A549 (cell line): ENCODE data around the gene RPP25L. TPM values are rescaled to one million over a fixed set of nuclear protein-coding genes. Genes with fewer than 3 reads are reported as not detected.

Experiments used
- BHLHE40 ChIP-seq: IDR thresholded peaks from 2 replicates; pipeline ENCODE4 v1.6.1; 2012; ENCODE audit warnings: low read depth, low read length, inconsistent platforms
- CBX8 ChIP-seq: fragments of 200-600 bp; sonication (generic); IDR thresholded peaks from 2 replicates; pipeline ENCODE4 v1.6.1; 2016
- CEBPB ChIP-seq, 2 experiments: fragments of >200 bp in 1 of 2; sonication (Bioruptor Twin) in 1 of 2; formaldehyde crosslinking in 1 of 2; IDR thresholded peaks; 2 replicates each; pipeline ENCODE4 v1.6.1; 2012 to 2016
- CHD2 ChIP-seq: fragments of 150-350 bp; IDR thresholded peaks from 2 replicates; pipeline ENCODE4 v1.6.1; 2014; ENCODE audit warnings: low read length; ENCODE audit not compliant: partially characterized antibody
- CHD4 ChIP-seq: fragments of 200-600 bp; sonication (generic); IDR thresholded peaks from 2 replicates; pipeline ENCODE4 v1.6.1; 2016; ENCODE audit warnings: antibody characterized with exemption, mild to moderate bottlenecking, borderline replicate concordance
- EHMT2 ChIP-seq: fragments of 200-600 bp; sonication (generic); IDR thresholded peaks from 2 replicates; pipeline ENCODE4 v1.6.1; 2016; ENCODE audit warnings: antibody characterized with exemption, low read depth, mild to moderate bottlenecking, moderate library complexity
- EP300 ChIP-seq, 2 experiments: fragments of >200 bp; sonication (Bioruptor Twin); formaldehyde crosslinking; IDR thresholded peaks; 2 replicates in 1 of 2; 3 replicates in 1 of 2; pipeline ENCODE4 v1.6.1; 2016 to 2017
- FOSB ChIP-seq: fragments of 250-450 bp; sonication (Bioruptor Pico); IDR thresholded peaks from 2 replicates; pipeline ENCODE4 v1.5.0; 2020; ENCODE audit warnings: mild to moderate bottlenecking, moderate library complexity
- HDAC2 ChIP-seq: fragments of 200-600 bp; sonication (generic); IDR thresholded peaks from 2 replicates; pipeline ENCODE4 v1.6.1; 2016
- HEYL ChIP-seq: fragments of 250-450 bp; sonication (Bioruptor Pico); IDR thresholded peaks from 2 replicates; pipeline ENCODE4 v1.8.0; 2021; ENCODE audit warnings: mild to moderate bottlenecking, moderate library complexity
- HOXB5 ChIP-seq: fragments of 250-450 bp; sonication (Bioruptor Pico); IDR thresholded peaks from 2 replicates; pipeline ENCODE4 v1.5.0; 2020; ENCODE audit warnings: mild to moderate bottlenecking, moderate library complexity
- JUN ChIP-seq, 2 experiments: fragments of >200 bp; sonication (Bioruptor Twin); formaldehyde crosslinking; IDR thresholded peaks; 2 replicates in 1 of 2; 3 replicates in 1 of 2; pipeline ENCODE4 v1.6.1; 2016 to 2017
- KDM1A ChIP-seq: fragments of 200-600 bp; sonication (generic); IDR thresholded peaks from 2 replicates; pipeline ENCODE4 v1.6.1; 2016; ENCODE audit warnings: low read depth, mild to moderate bottlenecking
- KDM5A ChIP-seq: fragments of 200-600 bp; sonication (generic); IDR thresholded peaks from 2 replicates; pipeline ENCODE4 v1.6.1; 2016; ENCODE audit warnings: antibody characterized with exemption, mild to moderate bottlenecking
- MAFK ChIP-seq: fragments of 450-650 bp; IDR thresholded peaks from 2 replicates; pipeline ENCODE4 v1.6.1; 2014; ENCODE audit not compliant: partially characterized antibody
- MAZ ChIP-seq: fragments of 150-350 bp; IDR thresholded peaks from 2 replicates; pipeline ENCODE4 v1.6.1; 2014; ENCODE audit warnings: antibody characterized with exemption, low read depth, low read length, borderline replicate concordance
- MYC ChIP-seq: IDR thresholded peaks from 2 replicates; pipeline ENCODE4 v1.6.1; 2012; ENCODE audit warnings: mild to moderate bottlenecking, inconsistent platforms, low read length, improper control_type of control experiment, borderline replicate concordance
- NFE2L2 ChIP-seq: fragments of 150-350 bp; conservative IDR thresholded peaks from 2 replicates; pipeline ENCODE4 v1.6.1; 2014; ENCODE audit warnings: low read length
- NPAS2 ChIP-seq: fragments of 250-450 bp; sonication (Bioruptor Pico); IDR thresholded peaks from 2 replicates; pipeline ENCODE4 v1.8.0; 2022; ENCODE audit warnings: mild to moderate bottlenecking, moderate library complexity, borderline replicate concordance
- NR3C1 ChIP-seq: fragments of >200 bp; sonication (Bioruptor Twin); formaldehyde crosslinking; IDR thresholded peaks from 3 replicates; pipeline ENCODE4 v1.6.1; 2017
- POLR2A ChIP-seq: IDR thresholded peaks from 2 replicates; pipeline ENCODE4 v1.6.1; 2012; ENCODE audit warnings: mild to moderate bottlenecking, low read length
- POLR2AphosphoS2 ChIP-seq: conservative IDR thresholded peaks from 2 replicates; pipeline ENCODE4 v1.6.1; 2012; ENCODE audit warnings: low read length, improper control_type of control experiment, inconsistent platforms
- RARB ChIP-seq: fragments of 250-450 bp; sonication (Bioruptor Pico); IDR thresholded peaks from 2 replicates; pipeline ENCODE4 v1.8.0; 2021; ENCODE audit warnings: mild to moderate bottlenecking, moderate library complexity
- RCOR1 ChIP-seq: fragments of 150-350 bp; IDR thresholded peaks from 2 replicates; pipeline ENCODE4 v1.6.1; 2014; ENCODE audit warnings: antibody characterized with exemption, low read length, low read depth
- RFX5 ChIP-seq: fragments of 450-650 bp; IDR thresholded peaks from 2 replicates; pipeline ENCODE4 v1.7.1; 2014; ENCODE audit warnings: antibody characterized with exemption, mild to moderate bottlenecking, moderate library complexity
- SMC3 ChIP-seq: fragments of >200 bp; sonication (Bioruptor Twin); formaldehyde crosslinking; IDR thresholded peaks from 3 replicates; pipeline ENCODE4 v1.6.1; 2018; ENCODE audit warnings: inconsistent platforms
- SREBF2 ChIP-seq: fragments of 450-650 bp; IDR thresholded peaks from 2 replicates; pipeline ENCODE4 v1.6.1; 2014; ENCODE audit warnings: mild to moderate bottlenecking, moderate library complexity
- TFCP2L1 ChIP-seq: fragments of 250-450 bp; sonication (Bioruptor Pico); IDR thresholded peaks from 2 replicates; pipeline ENCODE4 v1.5.0; 2021; ENCODE audit warnings: mild to moderate bottlenecking
- ZFP36 ChIP-seq: fragments of 450-650 bp; IDR thresholded peaks from 2 replicates; pipeline ENCODE4 v1.6.1; 2014; ENCODE audit warnings: borderline replicate concordance; ENCODE audit not compliant: partially characterized antibody
- ZNF302 ChIP-seq: fragments of 250-450 bp; sonication (Bioruptor Pico); IDR thresholded peaks from 2 replicates; pipeline ENCODE4 v1.9.0; 2021; ENCODE audit warnings: inconsistent platforms, mild to moderate bottlenecking, moderate library complexity
- ZSCAN20 ChIP-seq: fragments of 250-450 bp; sonication (Bioruptor Pico); IDR thresholded peaks from 2 replicates; pipeline ENCODE4 v1.8.0; 2022; ENCODE audit warnings: mild to moderate bottlenecking, moderate library complexity
- polyA plus RNA-seq, 4 experiments: library from polyadenylated mRNA; depleted of rRNA in 3 of 4; stranded (reverse); fragments of >200 nt; fragmentation: RNase III in 1 of 4; extraction: RNeasy Plus Mini Kit Qiagen cat#74134 plus additional on column Dnase treatment in 1 of 4; gene quantifications; 2 replicates in 3 of 4; 3 replicates in 1 of 4; pipeline ENCODE4 v1.2.3, GENCODE V29; 2011 to 2017
- TF ChIP-seq, protein P1 (sequence below): fragments of 200-600 bp; sonication (generic); IDR thresholded peaks from 2 replicates; pipeline ENCODE4 v1.6.1; 2016; ENCODE audit warnings: antibody characterized with exemption, mild to moderate bottlenecking, moderate library complexity
- TF ChIP-seq, protein P2 (sequence below): IDR thresholded peaks from 2 replicates; pipeline ENCODE4 v1.6.1; 2012; ENCODE audit warnings: low read depth, borderline replicate concordance
- TF ChIP-seq, protein P3 (sequence below): fragments of 250-450 bp; sonication (Bioruptor Pico); IDR thresholded peaks from 2 replicates; pipeline ENCODE4 v1.5.0; 2021; ENCODE audit warnings: mild to moderate bottlenecking, moderate library complexity, borderline replicate concordance
- TF ChIP-seq, protein P4 (sequence below): fragments of 150-350 bp; IDR thresholded peaks from 2 replicates; pipeline ENCODE4 v1.6.1; 2014; ENCODE audit warnings: low read depth, mild to moderate bottlenecking, low read length

RPP25L gene
- polyA plus RNA-seq, 2 of the 4 experiments (the other 2 are of a cell fraction) = 40.8 to 41.7 TPM

DNA sequence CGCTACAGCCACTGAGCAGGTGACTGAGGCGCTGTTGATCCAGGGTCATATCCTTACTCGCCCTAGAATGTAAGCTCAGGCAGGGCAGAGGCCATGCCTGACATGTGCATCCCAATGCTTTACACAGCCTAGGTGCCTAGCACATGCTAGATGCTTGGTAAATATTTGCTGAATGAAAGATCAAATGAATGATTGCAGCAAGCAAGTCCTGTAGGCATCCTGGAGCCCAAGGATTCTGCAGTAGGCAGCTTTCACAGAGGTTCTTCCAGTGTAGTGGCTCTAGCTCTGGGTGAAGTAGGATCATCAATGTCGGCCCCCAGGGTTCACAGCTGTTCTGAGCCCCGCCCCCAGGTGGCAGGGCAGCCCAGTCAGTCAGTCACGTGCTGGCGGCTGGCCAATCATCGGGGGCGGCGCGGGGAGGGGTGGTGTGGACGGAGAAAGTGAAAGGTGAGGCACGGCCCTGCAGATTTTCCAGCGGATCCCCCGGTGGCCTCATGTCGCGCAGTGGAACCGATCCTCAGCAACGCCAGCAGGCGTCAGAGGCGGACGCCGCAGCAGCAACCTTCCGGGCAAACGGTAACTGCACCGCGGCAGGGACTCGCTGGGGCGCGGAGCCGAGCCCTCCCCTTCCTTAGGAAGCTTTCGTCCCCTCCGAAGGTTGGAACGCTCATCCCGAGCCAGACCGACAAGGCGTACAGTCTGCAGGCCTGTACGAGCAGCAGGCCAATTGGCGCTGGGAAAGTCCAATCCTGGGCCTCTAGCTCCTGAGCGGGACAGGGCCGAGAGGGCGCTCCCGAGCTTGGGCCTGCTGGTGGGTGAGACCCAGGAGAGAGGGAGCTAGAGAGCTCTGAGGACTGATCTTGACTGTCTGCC, 34.5 kb upstream of the RPP25L start, which contains the start of gene GALT (continued):
- TF ChIP-seq, protein P1, sequence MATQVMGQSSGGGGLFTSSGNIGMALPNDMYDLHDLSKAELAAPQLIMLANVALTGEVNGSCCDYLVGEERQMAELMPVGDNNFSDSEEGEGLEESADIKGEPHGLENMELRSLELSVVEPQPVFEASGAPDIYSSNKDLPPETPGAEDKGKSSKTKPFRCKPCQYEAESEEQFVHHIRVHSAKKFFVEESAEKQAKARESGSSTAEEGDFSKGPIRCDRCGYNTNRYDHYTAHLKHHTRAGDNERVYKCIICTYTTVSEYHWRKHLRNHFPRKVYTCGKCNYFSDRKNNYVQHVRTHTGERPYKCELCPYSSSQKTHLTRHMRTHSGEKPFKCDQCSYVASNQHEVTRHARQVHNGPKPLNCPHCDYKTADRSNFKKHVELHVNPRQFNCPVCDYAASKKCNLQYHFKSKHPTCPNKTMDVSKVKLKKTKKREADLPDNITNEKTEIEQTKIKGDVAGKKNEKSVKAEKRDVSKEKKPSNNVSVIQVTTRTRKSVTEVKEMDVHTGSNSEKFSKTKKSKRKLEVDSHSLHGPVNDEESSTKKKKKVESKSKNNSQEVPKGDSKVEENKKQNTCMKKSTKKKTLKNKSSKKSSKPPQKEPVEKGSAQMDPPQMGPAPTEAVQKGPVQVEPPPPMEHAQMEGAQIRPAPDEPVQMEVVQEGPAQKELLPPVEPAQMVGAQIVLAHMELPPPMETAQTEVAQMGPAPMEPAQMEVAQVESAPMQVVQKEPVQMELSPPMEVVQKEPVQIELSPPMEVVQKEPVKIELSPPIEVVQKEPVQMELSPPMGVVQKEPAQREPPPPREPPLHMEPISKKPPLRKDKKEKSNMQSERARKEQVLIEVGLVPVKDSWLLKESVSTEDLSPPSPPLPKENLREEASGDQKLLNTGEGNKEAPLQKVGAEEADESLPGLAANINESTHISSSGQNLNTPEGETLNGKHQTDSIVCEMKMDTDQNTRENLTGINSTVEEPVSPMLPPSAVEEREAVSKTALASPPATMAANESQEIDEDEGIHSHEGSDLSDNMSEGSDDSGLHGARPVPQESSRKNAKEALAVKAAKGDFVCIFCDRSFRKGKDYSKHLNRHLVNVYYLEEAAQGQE = no peak
- TF ChIP-seq MAFK (no peak), RARB (CRISPR knock-in tag) (no peak), EP300 (IDR thresholded peaks at IDR 0.05) (no peak), JUN (IDR thresholded peaks at IDR 0.05) (peak; percentile 17 to 68; a peak in 1 of 5 replicates), MYC (no peak), BHLHE40 (peak; percentile 18; the same call in 1 of the 2 replicates), KDM5A (no peak), ZFP36 (no peak), CHD4 (no peak), NPAS2 (CRISPR knock-in tag) (no peak), POLR2AphosphoS2 (no peak), RFX5 (0 out of 2 replicates have a peak, but pooled peaks have one; percentile 27), POLR2A (peak; percentile 61), SREBF2 (no peak), TFCP2L1 (CRISPR knock-in tag) (no peak), HEYL (no peak), EHMT2 (no peak), HOXB5 (CRISPR knock-in tag) (no peak), ZNF302 (CRISPR knock-in tag) (no peak), CHD2 (no peak), CEBPB (IDR thresholded peaks at IDR 0.05) (no peak), NR3C1 (no peak), HDAC2 (no peak), MAZ (no peak), RCOR1 (no peak), CBX8 (no peak), ZSCAN20 (CRISPR knock-in tag) (no peak), KDM1A (no peak), NFE2L2 (no peak), FOSB (CRISPR knock-in tag) (no peak), SMC3 (no peak)
- TF ChIP-seq, protein P2, sequence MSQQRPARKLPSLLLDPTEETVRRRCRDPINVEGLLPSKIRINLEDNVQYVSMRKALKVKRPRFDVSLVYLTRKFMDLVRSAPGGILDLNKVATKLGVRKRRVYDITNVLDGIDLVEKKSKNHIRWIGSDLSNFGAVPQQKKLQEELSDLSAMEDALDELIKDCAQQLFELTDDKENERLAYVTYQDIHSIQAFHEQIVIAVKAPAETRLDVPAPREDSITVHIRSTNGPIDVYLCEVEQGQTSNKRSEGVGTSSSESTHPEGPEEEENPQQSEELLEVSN = no peak; the same call in 1 of the 2 replicates
- TF ChIP-seq, protein P3, sequence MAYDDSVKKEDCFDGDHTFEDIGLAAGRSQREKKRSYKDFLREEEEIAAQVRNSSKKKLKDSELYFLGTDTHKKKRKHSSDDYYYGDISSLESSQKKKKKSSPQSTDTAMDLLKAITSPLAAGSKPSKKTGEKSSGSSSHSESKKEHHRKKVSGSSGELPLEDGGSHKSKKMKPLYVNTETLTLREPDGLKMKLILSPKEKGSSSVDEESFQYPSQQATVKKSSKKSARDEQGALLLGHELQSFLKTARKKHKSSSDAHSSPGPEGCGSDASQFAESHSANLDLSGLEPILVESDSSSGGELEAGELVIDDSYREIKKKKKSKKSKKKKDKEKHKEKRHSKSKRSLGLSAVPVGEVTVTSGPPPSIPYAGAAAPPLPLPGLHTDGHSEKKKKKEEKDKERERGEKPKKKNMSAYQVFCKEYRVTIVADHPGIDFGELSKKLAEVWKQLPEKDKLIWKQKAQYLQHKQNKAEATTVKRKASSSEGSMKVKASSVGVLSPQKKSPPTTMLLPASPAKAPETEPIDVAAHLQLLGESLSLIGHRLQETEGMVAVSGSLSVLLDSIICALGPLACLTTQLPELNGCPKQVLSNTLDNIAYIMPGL (CRISPR knock-in tag) = 0 out of 2 replicates have a peak, but pooled peaks have one; percentile 59
- TF ChIP-seq, protein P4, sequence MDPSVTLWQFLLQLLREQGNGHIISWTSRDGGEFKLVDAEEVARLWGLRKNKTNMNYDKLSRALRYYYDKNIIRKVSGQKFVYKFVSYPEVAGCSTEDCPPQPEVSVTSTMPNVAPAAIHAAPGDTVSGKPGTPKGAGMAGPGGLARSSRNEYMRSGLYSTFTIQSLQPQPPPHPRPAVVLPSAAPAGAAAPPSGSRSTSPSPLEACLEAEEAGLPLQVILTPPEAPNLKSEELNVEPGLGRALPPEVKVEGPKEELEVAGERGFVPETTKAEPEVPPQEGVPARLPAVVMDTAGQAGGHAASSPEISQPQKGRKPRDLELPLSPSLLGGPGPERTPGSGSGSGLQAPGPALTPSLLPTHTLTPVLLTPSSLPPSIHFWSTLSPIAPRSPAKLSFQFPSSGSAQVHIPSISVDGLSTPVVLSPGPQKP = no peak
